ENCODE results near the gene IFIT2. TPM values are rescaled to one million over a fixed set of nuclear protein-coding genes. Genes with fewer than 3 reads are reported as not detected.

The IFIT2 gene
- total RNA-seq, 3 donors from 2014 or later: 2.6 to 6.6 (median 3.5) TPM

GRCh38 chr10:89279421-89279869 lies 22.4 kb upstream of the IFIT2 start:
- Histone ChIP-seq H3K4me1 (peaks cover 7 to 38% of the 10 kb centered on the region in 2 donors), H3K9me3 (no peaks in the 10 kb centered on the region), H3K4me3 (no peak overlapping the region), H3K27ac (peak overlapping the region; percentile 81 to 93), H3K27me3 (no peaks in the 10 kb centered on the region), H3K36me3 (no peaks in the 10 kb centered on the region)
- no peak for DNase-seq (ENCODE audit: low spot score in 2 of 2)
- TF ChIP-seq POLR2A (IDR thresholded peaks at IDR 0.05) (no peak), CTCF (IDR thresholded peaks at IDR 0.05) (no peak), POLR2AphosphoS5 (IDR thresholded peaks at IDR 0.05) (no peak)
- intact Hi-C loops (cut with DNase I; ENCODE audit: low total_unique reads): no loop called here

DNA sequence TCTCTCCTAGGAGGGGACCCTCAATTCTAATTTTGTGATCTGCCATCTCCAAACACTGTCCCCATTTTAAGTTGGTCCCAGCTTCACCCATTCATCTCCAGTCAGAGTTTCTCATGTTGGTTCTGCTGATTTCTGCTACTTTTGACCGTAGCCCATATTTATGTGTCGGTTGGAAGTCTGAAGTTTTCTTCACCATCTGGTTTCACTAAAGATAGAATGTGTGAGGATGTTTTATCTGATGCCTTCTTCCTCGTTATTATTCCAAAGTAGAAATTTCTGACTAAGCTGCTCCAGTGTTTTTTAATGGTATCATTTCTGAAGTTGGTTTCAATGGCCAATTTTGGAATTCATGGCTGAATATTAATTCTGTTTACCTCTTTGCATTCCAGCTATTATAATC lies 21.3 kb upstream of the IFIT2 start:
- Histone ChIP-seq H3K4me3 (no peak overlapping the region), H3K36me3 (no peaks in the 10 kb centered on the region), H3K9me3 (no peaks in the 10 kb centered on the region), H3K27ac (peak overlapping the region; percentile 38 to 75), H3K4me1 (peaks cover 7 to 33% of the 10 kb centered on the region in 2 donors), H3K27me3 (no peaks in the 10 kb centered on the region)
- intact Hi-C loops (cut with DNase I; ENCODE audit: low total_unique reads): no loop called here
- no peak for TF ChIP-seq POLR2A (IDR thresholded peaks at IDR 0.05)
- no peak for TF ChIP-seq POLR2AphosphoS5 (IDR thresholded peaks at IDR 0.05)
- TF ChIP-seq CTCF (IDR thresholded peaks at IDR 0.05): no peak
- no peak for DNase-seq (ENCODE audit: low spot score in 2 of 2)

GRCh38 chr10:89281606-89282395 lies 20.0 kb upstream of the IFIT2 start:
- intact Hi-C loops (cut with DNase I; ENCODE audit: low total_unique reads): no loop called here
- DNase-seq (ENCODE audit: low spot score in 2 of 2): no peak
- H3K4me1 ChIP-seq: peaks cover 7 to 27% of the 10 kb centered on the region in 2 donors
- TF ChIP-seq POLR2A (IDR thresholded peaks at IDR 0.05): no peak
- TF ChIP-seq POLR2AphosphoS5 (IDR thresholded peaks at IDR 0.05): no peak
- no peak for TF ChIP-seq CTCF (IDR thresholded peaks at IDR 0.05)
- H3K27ac ChIP-seq: peak overlapping the region; percentile 2 to 44
- no peaks in the 10 kb centered on the region for H3K9me3 ChIP-seq
- no peaks in the 10 kb centered on the region for H3K27me3 ChIP-seq
- H3K36me3 ChIP-seq: no peaks in the 10 kb centered on the region
- H3K4me3 ChIP-seq: no peak overlapping the region

GRCh38 chr10:89283025-89283935 lies 18.6 kb upstream of the IFIT2 start:
- TF ChIP-seq POLR2A (IDR thresholded peaks at IDR 0.05) (no peak), CTCF (IDR thresholded peaks at IDR 0.05) (peak in 1 of 3 donors; percentile 7), POLR2AphosphoS5 (IDR thresholded peaks at IDR 0.05) (peak in 1 of 3 donors; percentile 1)
- H3K4me3 ChIP-seq: peak overlapping the region in 2 of 3 donors; percentile 19 to 39
- no peaks in the 10 kb centered on the region for H3K36me3 ChIP-seq
- no peaks in the 10 kb centered on the region for H3K27me3 ChIP-seq
- no peak for DNase-seq (ENCODE audit: low spot score in 2 of 2)
- intact Hi-C loops (cut with DNase I; ENCODE audit: low total_unique reads): no loop called here
- no peaks in the 10 kb centered on the region for H3K9me3 ChIP-seq
- peak overlapping the region; percentile 48 to 89 for H3K27ac ChIP-seq
- peaks cover 7 to 18% of the 10 kb centered on the region in 2 donors for H3K4me1 ChIP-seq

All from breast epithelium (tissue), 4 donors.